Spleen (tissue), 7 donors: ENCODE results near the gene OR5AN1.

Source experiments
- POLR2A ChIP-seq, 3 donors: fragments of 450-650 bp; IDR thresholded peaks; one replicate each; pipeline ENCODE4 v1.5.1; 2017; ENCODE audit warnings: antibody characterized with exemption in 3 of 3, mild to moderate bottlenecking in 1 of 3
- TF ChIP-seq, protein P1 (sequence below), 11 experiments: fragments of 200-600 bp in 7 of 11; fragments of 450-650 bp in 4 of 11; sonication (generic) in 4 of 11; IDR thresholded peaks in 8 of 11; conservative IDR thresholded peaks in 3 of 11; 1 replicate in 7 of 11; 2 replicates in 4 of 11; pipeline versions ENCODE4 v1.4.0 to v1.8.0; 2016 to 2021; ENCODE audit warnings: antibody characterized with exemption in 11 of 11, inconsistent platforms in 4 of 11, mild to moderate bottlenecking in 1 of 11
- donor health status: DM: no; HTN: no; CAD: no; lungs with moderate emphysema.
- donor health status: DM: no; HTN: no; CAD: no.
- donor health status: DM: no; HTN: no; CAD: no.

DNA sequence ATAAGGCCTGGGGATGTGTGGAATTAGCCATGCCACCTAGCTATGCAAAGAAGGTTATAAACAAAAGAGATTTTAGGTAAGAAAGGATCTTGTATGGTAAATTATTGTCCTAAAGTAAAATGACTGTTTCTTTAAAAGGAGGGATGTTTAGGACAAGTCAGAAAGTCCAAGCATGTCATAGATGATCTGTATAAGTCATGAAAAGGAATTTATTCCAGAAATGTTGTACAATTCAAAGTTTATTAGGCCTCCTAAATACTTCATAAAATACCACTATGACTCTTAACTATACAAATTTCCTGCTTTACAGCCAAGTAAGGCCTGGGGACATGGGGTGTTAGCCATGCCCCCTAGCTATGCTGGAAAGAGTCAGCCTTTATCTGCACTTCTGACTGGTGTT, 44.9 kb downstream of the OR5AN1 start:
- TF ChIP-seq, protein P1, sequence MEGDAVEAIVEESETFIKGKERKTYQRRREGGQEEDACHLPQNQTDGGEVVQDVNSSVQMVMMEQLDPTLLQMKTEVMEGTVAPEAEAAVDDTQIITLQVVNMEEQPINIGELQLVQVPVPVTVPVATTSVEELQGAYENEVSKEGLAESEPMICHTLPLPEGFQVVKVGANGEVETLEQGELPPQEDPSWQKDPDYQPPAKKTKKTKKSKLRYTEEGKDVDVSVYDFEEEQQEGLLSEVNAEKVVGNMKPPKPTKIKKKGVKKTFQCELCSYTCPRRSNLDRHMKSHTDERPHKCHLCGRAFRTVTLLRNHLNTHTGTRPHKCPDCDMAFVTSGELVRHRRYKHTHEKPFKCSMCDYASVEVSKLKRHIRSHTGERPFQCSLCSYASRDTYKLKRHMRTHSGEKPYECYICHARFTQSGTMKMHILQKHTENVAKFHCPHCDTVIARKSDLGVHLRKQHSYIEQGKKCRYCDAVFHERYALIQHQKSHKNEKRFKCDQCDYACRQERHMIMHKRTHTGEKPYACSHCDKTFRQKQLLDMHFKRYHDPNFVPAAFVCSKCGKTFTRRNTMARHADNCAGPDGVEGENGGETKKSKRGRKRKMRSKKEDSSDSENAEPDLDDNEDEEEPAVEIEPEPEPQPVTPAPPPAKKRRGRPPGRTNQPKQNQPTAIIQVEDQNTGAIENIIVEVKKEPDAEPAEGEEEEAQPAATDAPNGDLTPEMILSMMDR (IDR thresholded peaks at IDR 0.05 in 8 of 11, conservative IDR thresholded peaks at IDR 0.05 in 3 of 11): no peak
- TF ChIP-seq POLR2A (IDR thresholded peaks at IDR 0.05): no peak
